Astrocyte of the cerebellum (primary cell): Measurements from ENCODE around the gene ABTB1.
"Not testable (repeated sequence)": the region's sequence is repeated elsewhere in the genome, so short reads cannot be mapped to it uniquely, and the experiment has no call there.

Experiments used
- DNase-seq: peaks from one replicate; pipeline ENCODE4 v3.0.0-alpha.2; 2011; ENCODE audit warnings: low read depth
- H3K4me3 ChIP-seq: 2 replicates; pipeline ENCODE4 v1.5.1; 2011; ENCODE audit warnings: mild to moderate bottlenecking, low read depth, low read length, moderate library complexity
- CTCF ChIP-seq: IDR thresholded peaks from 2 replicates; pipeline ENCODE4 v1.5.1; 2012; ENCODE audit warnings: low read length, low read depth, moderate library complexity, mild to moderate bottlenecking; ENCODE audit errors: missing control alignments
- in situ Hi-C: cut with HindIII; loops from 2 replicates; pipeline ENCODE4 v1.10.0; 2017; ENCODE audit warnings: low sequenced_read_pairs

The ABTB1 gene

GRCh38 chr3:127701280-127701911 is 28.6 kb downstream of the ABTB1 start:
- no peak overlapping the region for H3K4me3 ChIP-seq
- no peak for DNase-seq
- in situ Hi-C loops: no loop called here
- TF ChIP-seq CTCF: no peak

GRCh38 chr3:127702151-127702578 is 29.4 kb downstream of the ABTB1 start:
- no peak for DNase-seq
- TF ChIP-seq CTCF: no peak
- H3K4me3 ChIP-seq: no peak overlapping the region
- in situ Hi-C loops: no loop called here

- in situ Hi-C loops, H3K4me3 ChIP-seq, DNase-seq: not testable (repeated sequence)
Observed at GRCh38 chr3:127704840-127705239, 32.1 kb downstream of the ABTB1 start.

GRCh38 chr3:127706312-127706711 is 33.6 kb downstream of the ABTB1 start:
- H3K4me3 ChIP-seq: no peak overlapping the region
- no peak for DNase-seq
- TF ChIP-seq CTCF: no peak
- in situ Hi-C loops: no loop called here

GRCh38 chr3:127706785-127707351 is 34.1 kb downstream of the ABTB1 start:
- TF ChIP-seq CTCF: no peak

GRCh38 chr3:127707851-127708411 is 35.2 kb downstream of the ABTB1 start:
- no peak overlapping the region for H3K4me3 ChIP-seq
- DNase-seq: no peak
- no peak for TF ChIP-seq CTCF
- in situ Hi-C loops: no loop called here

More at GRCh38 chr3:127706785-127707351, 34.1 kb downstream of the ABTB1 start:
- DNase-seq: no peak
- no peak overlapping the region for H3K4me3 ChIP-seq
- in situ Hi-C loops: no loop called here

GRCh38 chr3:127708837-127709236 is 36.1 kb downstream of the ABTB1 start:
- no peak for DNase-seq
- in situ Hi-C loops: no loop called here
- no peak for TF ChIP-seq CTCF
- H3K4me3 ChIP-seq: no peak overlapping the region
